Measurements from ENCODE around the gene PGBD5. TPM values are rescaled to one million over a fixed set of nuclear protein-coding genes. Genes with fewer than 3 reads are reported as not detected.

Gene PGBD5
- polyA plus RNA-seq, 6 donors from 2014 or later = not detected

DNA sequence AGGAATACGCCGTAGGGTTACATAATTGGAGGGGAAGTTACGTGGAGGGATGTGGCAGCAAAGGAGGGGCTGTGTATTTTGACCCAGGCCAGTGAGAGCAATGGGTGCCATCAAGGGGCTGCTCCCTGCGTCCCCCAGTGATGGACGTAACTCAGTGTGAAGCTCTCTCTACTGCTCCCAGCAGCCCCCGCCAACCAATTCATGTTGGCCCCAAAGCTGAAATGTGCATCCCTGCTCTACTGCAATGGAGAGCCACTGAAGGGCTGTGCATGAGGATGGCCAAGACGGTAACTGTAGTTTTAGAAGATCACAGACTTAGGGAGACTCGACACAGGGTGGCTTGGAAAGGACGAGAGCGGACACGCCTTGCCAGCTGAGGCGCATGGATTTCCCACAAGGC lies 38.3 kb downstream of the PGBD5 start:
- Mint-ChIP-seq H3K27ac (peak overlapping the region in 1 of 6 donors; percentile 72), H3K27me3 (peaks cover 16 to 33% (median 29%) of the 10 kb centered on the region in 3 donors), H3K36me3 (no peaks in the 10 kb centered on the region), H3K4me3 (no peak overlapping the region), H3K4me1 (no peaks in the 10 kb centered on the region), H3K9me3 (peaks cover 0 to 3% (median 0%) of the 10 kb centered on the region in 7 donors)
- DNase-seq (no peak), ATAC-seq (ENCODE audit: low read depth in 2 of 2) (no peak)

- peaks cover 16 to 27% (median 23%) of the 10 kb centered on the region in 3 donors for H3K27me3 Mint-ChIP-seq
- no peaks in the 10 kb centered on the region for H3K36me3 Mint-ChIP-seq
- no peak overlapping the region for H3K27ac Mint-ChIP-seq
- DNase-seq (no peak), ATAC-seq (ENCODE audit: low read depth in 2 of 2) (no peak)
- no peaks in the 10 kb centered on the region for H3K9me3 Mint-ChIP-seq
- no peaks in the 10 kb centered on the region for H3K4me1 Mint-ChIP-seq
- H3K4me3 Mint-ChIP-seq = no peak overlapping the region
These were observed 38.8 kb downstream of the PGBD5 start for GRCh38 chr1:230387296-230387695.

GRCh38 chr1:230386637-230387262 lies 39.4 kb downstream of the PGBD5 start:
- H3K27ac Mint-ChIP-seq = no peak overlapping the region
- DNase-seq = no peak
- H3K4me1 Mint-ChIP-seq = no peaks in the 10 kb centered on the region
- no peak overlapping the region for H3K4me3 Mint-ChIP-seq
- no peak for ATAC-seq (ENCODE audit: low read depth in 2 of 2)
- peaks cover 22 to 25% (median 23%) of the 10 kb centered on the region in 3 donors for H3K27me3 Mint-ChIP-seq
- peaks cover 0 to 3% (median 0%) of the 10 kb centered on the region in 7 donors for H3K9me3 Mint-ChIP-seq
- no peaks in the 10 kb centered on the region for H3K36me3 Mint-ChIP-seq

DNA sequence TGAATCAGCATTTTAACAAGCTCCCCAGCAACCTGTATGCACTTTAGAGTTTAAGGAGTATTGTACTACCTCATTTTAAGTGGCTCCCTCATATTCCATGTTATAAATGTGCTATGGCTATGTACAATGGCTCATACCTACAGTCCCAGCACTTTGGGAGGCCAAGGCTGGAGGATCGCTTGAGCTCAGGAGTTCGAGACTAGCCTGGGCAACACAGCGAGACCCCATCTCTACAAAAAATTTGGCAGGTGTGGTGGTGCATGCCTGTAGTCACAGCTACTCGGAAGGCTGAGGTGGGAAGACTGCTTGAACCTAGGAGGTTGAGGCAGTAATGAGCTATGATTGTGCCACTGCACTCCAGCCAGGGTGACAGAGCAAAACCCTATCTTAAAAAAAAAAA lies 40.2 kb downstream of the PGBD5 start:
- Mint-ChIP-seq H3K36me3 (no peaks in the 10 kb centered on the region), H3K27ac (no peak overlapping the region), H3K9me3 (peaks cover 0 to 4% (median 0%) of the 10 kb centered on the region in 7 donors), H3K27me3 (peaks cover 20 to 28% (median 25%) of the 10 kb centered on the region in 3 donors), H3K4me3 (no peak overlapping the region), H3K4me1 (no peaks in the 10 kb centered on the region)
- ATAC-seq (ENCODE audit: low read depth in 2 of 2) (no peak), DNase-seq (no peak)

GRCh38 chr1:230385158-230385450 lies 41.0 kb downstream of the PGBD5 start:
- no peaks in the 10 kb centered on the region for H3K4me1 Mint-ChIP-seq
- no peaks in the 10 kb centered on the region for H3K36me3 Mint-ChIP-seq
- H3K4me3 Mint-ChIP-seq = no peak overlapping the region
- no peak overlapping the region for H3K27ac Mint-ChIP-seq
- DNase-seq (no peak), ATAC-seq (ENCODE audit: low read depth in 2 of 2) (no peak)
- H3K27me3 Mint-ChIP-seq = peaks cover 20 to 28% (median 25%) of the 10 kb centered on the region in 3 donors
- H3K9me3 Mint-ChIP-seq = peaks cover 0 to 5% (median 2%) of the 10 kb centered on the region in 7 donors

DNA sequence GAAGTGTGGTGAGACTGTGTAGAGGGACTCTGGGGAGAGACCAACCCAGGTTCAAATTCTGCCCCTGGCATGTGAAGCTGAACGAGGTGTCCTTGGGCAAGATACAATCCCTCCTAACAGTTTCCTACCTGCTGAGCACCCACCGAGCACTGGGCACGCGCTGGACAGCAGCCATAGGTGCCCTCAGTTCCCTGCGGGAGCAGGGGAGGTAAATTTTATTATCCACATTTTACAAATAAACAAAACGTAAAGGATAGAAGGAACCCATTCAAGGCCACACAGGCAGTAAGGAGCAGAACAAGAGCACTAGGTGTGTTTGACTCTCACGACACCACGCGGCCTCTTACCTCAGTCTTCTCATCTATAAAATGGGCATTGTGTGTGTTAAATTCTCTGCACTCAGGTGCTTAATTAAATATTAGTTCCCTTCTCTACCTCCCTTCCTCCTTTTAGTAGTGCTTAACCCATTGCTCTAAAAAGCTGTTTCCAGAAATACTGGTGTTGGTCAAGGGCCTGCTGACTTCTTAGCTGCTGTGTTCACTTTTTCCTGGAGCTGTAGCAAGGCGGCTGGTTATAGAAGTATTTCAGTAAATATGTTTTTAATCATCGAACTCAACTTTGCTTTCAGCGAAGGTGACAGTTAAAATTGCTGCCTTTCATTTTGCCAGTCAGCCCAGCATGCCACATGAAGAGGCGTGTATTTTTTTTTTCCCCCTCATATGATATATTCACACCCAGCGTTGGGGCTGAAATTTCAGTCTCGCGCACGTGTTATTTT lies 41.6 kb downstream of the PGBD5 start:
- DNase-seq (no peak), ATAC-seq (ENCODE audit: low read depth in 2 of 2) (no peak)
- H3K9me3 Mint-ChIP-seq = peaks cover 2 to 10% (median 6%) of the 10 kb centered on the region in 7 donors
- peaks cover 20 to 31% (median 27%) of the 10 kb centered on the region in 3 donors for H3K27me3 Mint-ChIP-seq
- no peaks in the 10 kb centered on the region for H3K4me1 Mint-ChIP-seq
- no peak overlapping the region for H3K27ac Mint-ChIP-seq
- H3K36me3 Mint-ChIP-seq = peaks cover 0 to 4% of the 10 kb centered on the region in 2 donors
- H3K4me3 Mint-ChIP-seq = no peak overlapping the region

GRCh38 chr1:230383425-230383824 lies 42.7 kb downstream of the PGBD5 start:
- peak overlapping the region in 1 of 6 donors; percentile 47 for H3K27ac Mint-ChIP-seq
- peaks cover 9 to 20% (median 17%) of the 10 kb centered on the region in 7 donors for H3K9me3 Mint-ChIP-seq
- ATAC-seq (ENCODE audit: low read depth in 2 of 2) (no peak), DNase-seq (no peak)
- no peaks in the 10 kb centered on the region for H3K4me1 Mint-ChIP-seq
- H3K4me3 Mint-ChIP-seq = no peak overlapping the region
- peaks cover 0 to 12% of the 10 kb centered on the region in 2 donors for H3K36me3 Mint-ChIP-seq
- peaks cover 20 to 39% (median 38%) of the 10 kb centered on the region in 3 donors for H3K27me3 Mint-ChIP-seq

GRCh38 chr1:230382001-230382491 lies 44.1 kb downstream of the PGBD5 start:
- peaks cover 20 to 40% (median 28%) of the 10 kb centered on the region in 3 donors for H3K27me3 Mint-ChIP-seq
- DNase-seq (no peak), ATAC-seq (ENCODE audit: low read depth in 2 of 2) (no peak)
- H3K9me3 Mint-ChIP-seq = peaks cover 9 to 24% (median 22%) of the 10 kb centered on the region in 7 donors
- H3K4me3 Mint-ChIP-seq = peak overlapping the region in 1 of 8 donors; percentile 54
- no peaks in the 10 kb centered on the region for H3K4me1 Mint-ChIP-seq
- no peak overlapping the region for H3K27ac Mint-ChIP-seq
- peaks cover 0 to 12% of the 10 kb centered on the region in 2 donors for H3K36me3 Mint-ChIP-seq

GRCh38 chr1:230381585-230381984 lies 44.5 kb downstream of the PGBD5 start:
- Mint-ChIP-seq H3K36me3 (peaks cover 0 to 12% of the 10 kb centered on the region in 2 donors), H3K27ac (no peak overlapping the region), H3K27me3 (peaks cover 17 to 40% (median 28%) of the 10 kb centered on the region in 3 donors), H3K4me1 (no peaks in the 10 kb centered on the region), H3K4me3 (no peak overlapping the region), H3K9me3 (peaks cover 9 to 24% (median 22%) of the 10 kb centered on the region in 7 donors)
- DNase-seq = no peak
- ATAC-seq (ENCODE audit: low read depth in 2 of 2) = no peak

DNA sequence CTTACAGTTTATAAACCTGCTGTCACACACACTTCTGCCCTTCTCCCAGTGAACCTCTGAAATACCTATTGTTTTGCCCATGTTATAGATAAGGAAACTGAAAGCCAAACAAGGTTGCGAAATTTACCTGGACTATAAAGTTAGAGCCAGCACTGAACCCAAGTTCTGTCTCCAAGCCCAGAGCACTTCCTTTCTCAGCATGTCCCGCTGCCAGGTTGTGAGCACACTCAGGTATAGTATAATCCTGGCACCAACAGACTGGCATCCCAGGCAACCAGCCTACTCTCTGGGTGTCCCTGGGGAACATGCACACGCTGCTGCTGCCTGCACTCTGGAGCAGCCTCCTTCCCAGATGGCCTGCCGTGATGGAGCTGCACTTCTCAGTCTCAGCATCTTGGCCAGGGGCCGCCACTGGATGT lies 45.1 kb downstream of the PGBD5 start:
- Mint-ChIP-seq H3K27ac (no peak overlapping the region), H3K27me3 (peaks cover 15 to 40% (median 28%) of the 10 kb centered on the region in 3 donors), H3K4me3 (no peak overlapping the region), H3K9me3 (peaks cover 9 to 24% (median 22%) of the 10 kb centered on the region in 7 donors), H3K36me3 (peaks cover 0 to 12% of the 10 kb centered on the region in 2 donors), H3K4me1 (no peaks in the 10 kb centered on the region)
- DNase-seq = no peak
- no peak for ATAC-seq (ENCODE audit: low read depth in 2 of 2)

- peaks cover 0 to 12% of the 10 kb centered on the region in 2 donors for H3K36me3 Mint-ChIP-seq
- H3K9me3 Mint-ChIP-seq = peaks cover 9 to 24% (median 22%) of the 10 kb centered on the region in 7 donors
- ATAC-seq (ENCODE audit: low read depth in 2 of 2) = no peak
- no peaks in the 10 kb centered on the region for H3K4me1 Mint-ChIP-seq
- peaks cover 11 to 38% (median 28%) of the 10 kb centered on the region in 3 donors for H3K27me3 Mint-ChIP-seq
- H3K27ac Mint-ChIP-seq = no peak overlapping the region
- peak overlapping the region in 1 of 8 donors; percentile 50 for H3K4me3 Mint-ChIP-seq
- no peak for DNase-seq
These were observed 46.2 kb downstream of the PGBD5 start for GRCh38 chr1:230379928-230380327.

DNA sequence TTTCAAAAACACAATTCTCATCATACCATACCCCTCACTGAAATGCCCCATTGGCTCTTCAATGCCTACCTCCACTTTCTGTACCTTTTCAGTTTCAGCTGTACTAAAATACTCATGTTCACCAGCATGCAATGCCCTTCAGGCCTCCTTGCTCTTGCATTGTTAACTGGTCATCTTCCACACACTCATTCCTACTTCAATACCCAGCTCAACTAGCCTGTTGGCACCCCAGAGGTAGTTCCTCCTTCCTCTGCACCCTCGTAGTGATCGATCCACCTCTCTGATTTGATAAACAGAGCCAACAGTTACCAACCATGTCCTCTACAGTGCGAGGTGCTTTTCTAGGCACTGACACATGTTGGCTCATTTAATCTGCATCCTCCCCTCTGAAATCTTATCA lies 46.7 kb downstream of the PGBD5 start:
- H3K9me3 Mint-ChIP-seq = peaks cover 9 to 24% (median 22%) of the 10 kb centered on the region in 7 donors
- ATAC-seq (ENCODE audit: low read depth in 2 of 2) (no peak), DNase-seq (no peak)
- H3K27ac Mint-ChIP-seq = peak overlapping the region in 1 of 6 donors; percentile 8
- H3K27me3 Mint-ChIP-seq = peaks cover 11 to 39% (median 28%) of the 10 kb centered on the region in 3 donors
- peaks cover 0 to 12% of the 10 kb centered on the region in 2 donors for H3K36me3 Mint-ChIP-seq
- H3K4me3 Mint-ChIP-seq = peak overlapping the region in 1 of 8 donors; percentile 50
- no peaks in the 10 kb centered on the region for H3K4me1 Mint-ChIP-seq

GRCh38 chr1:230377851-230378250 lies 48.3 kb downstream of the PGBD5 start:
- DNase-seq (no peak), ATAC-seq (ENCODE audit: low read depth in 2 of 2) (no peak)
- H3K9me3 Mint-ChIP-seq = peaks cover 9 to 24% (median 22%) of the 10 kb centered on the region in 7 donors
- H3K36me3 Mint-ChIP-seq = peaks cover 0 to 12% of the 10 kb centered on the region in 2 donors
- H3K4me3 Mint-ChIP-seq = no peak overlapping the region
- H3K27ac Mint-ChIP-seq = no peak overlapping the region
- H3K27me3 Mint-ChIP-seq = peaks cover 7 to 29% (median 19%) of the 10 kb centered on the region in 3 donors
- H3K4me1 Mint-ChIP-seq = no peaks in the 10 kb centered on the region

Data from naive B cell (primary cell).